HG03066 (cell line): Measurements from ENCODE around the gene ARIH1.
"Not testable (repeated sequence)": the region's sequence is repeated elsewhere in the genome, so short reads cannot be mapped to it uniquely, and the experiment has no call there.

Experiments used
- ATAC-seq: cut with Tn5 transposase; IDR thresholded peaks from one replicate; pipeline ENCODE4 v1.9.1; 2021; ENCODE audit warnings: low read depth; ENCODE audit not compliant: unreplicated experiment

ARIH1 gene

GRCh38 chr15:72591361-72591760 is 117.2 kb downstream of the ARIH1 start:
- ATAC-seq: no peak

- no peak for ATAC-seq
These were observed 118.0 kb downstream of the ARIH1 start for GRCh38 chr15:72592097-72592496.

- no peak for ATAC-seq
These were observed 118.5 kb downstream of the ARIH1 start for GRCh38 chr15:72592676-72593075.

GRCh38 chr15:72593838-72594237 is 119.7 kb downstream of the ARIH1 start:
- ATAC-seq: no peak

GRCh38 chr15:72599855-72600464 is 125.8 kb downstream of the ARIH1 start:
- ATAC-seq: no peak

- no peak for ATAC-seq
These were observed 130.7 kb downstream of the ARIH1 start for GRCh38 chr15:72604794-72605193.

- not testable (repeated sequence) for ATAC-seq
These were observed 134.0 kb downstream of the ARIH1 start for GRCh38 chr15:72608084-72608483.

- ATAC-seq: no peak
These were observed 135.7 kb downstream of the ARIH1 start for GRCh38 chr15:72609862-72610261.

- not testable (repeated sequence) for ATAC-seq
These were observed 138.2 kb downstream of the ARIH1 start for GRCh38 chr15:72612324-72612723.

- ATAC-seq: no peak
These were observed 140.8 kb downstream of the ARIH1 start for GRCh38 chr15:72614810-72615532.

- ATAC-seq: not testable (repeated sequence)
These were observed 141.6 kb downstream of the ARIH1 start for GRCh38 chr15:72615533-72616233.

- no peak for ATAC-seq
These were observed 142.5 kb downstream of the ARIH1 start for GRCh38 chr15:72616491-72617210.

GRCh38 chr15:72623854-72624253 is 149.7 kb downstream of the ARIH1 start:
- not testable (repeated sequence) for ATAC-seq

- ATAC-seq: not testable (repeated sequence)
These were observed 152.0 kb downstream of the ARIH1 start for GRCh38 chr15:72626153-72626552.

GRCh38 chr15:72628249-72629067 is 154.3 kb downstream of the ARIH1 start:
- not testable (repeated sequence) for ATAC-seq

- not testable (repeated sequence) for ATAC-seq
These were observed 155.0 kb downstream of the ARIH1 start for GRCh38 chr15:72629068-72629570.

- ATAC-seq: peak; percentile 78
These were observed 162.6 kb downstream of the ARIH1 start for GRCh38 chr15:72636519-72637282.

GRCh38 chr15:72639759-72640483 is 165.8 kb downstream of the ARIH1 start:
- not testable (repeated sequence) for ATAC-seq
